ENCODE data around the gene FBXO34. TPM values are rescaled to one million over a fixed set of nuclear protein-coding genes. Genes with fewer than 3 reads are reported as not detected.
"Not testable (repeated sequence)": the region's sequence is repeated elsewhere in the genome, so short reads cannot be mapped to it uniquely, and the experiment has no call there.

Gene FBXO34
- total RNA-seq, 1 experiment from 2014 or later, result 29.7 TPM

- in situ Hi-C loops (cut with HindIII; ENCODE audit: low sequenced_read_pairs), result no loop called here
- DNase-seq (ENCODE audit: low spot score), result no peak
Observed at GRCh38 chr14:55359307-55359706, 88.1 kb downstream of the FBXO34 start.

- DNase-seq (ENCODE audit: low spot score), result no peak
- in situ Hi-C loops (cut with HindIII; ENCODE audit: low sequenced_read_pairs), result no loop called here
Observed at GRCh38 chr14:55361190-55361589, 90.0 kb downstream of the FBXO34 start.

- DNase-seq (ENCODE audit: low spot score), result no peak
- in situ Hi-C loops (cut with HindIII; ENCODE audit: low sequenced_read_pairs), result no loop called here
Observed at GRCh38 chr14:55366271-55366670, 95.0 kb downstream of the FBXO34 start.

- no peak for DNase-seq (ENCODE audit: low spot score)
- in situ Hi-C loops (cut with HindIII; ENCODE audit: low sequenced_read_pairs), result no loop called here
Observed at GRCh38 chr14:55370883-55371455, 99.7 kb downstream of the FBXO34 start.

- no peak for DNase-seq (ENCODE audit: low spot score)
- in situ Hi-C loops (cut with HindIII; ENCODE audit: low sequenced_read_pairs), result no loop called here
Observed at GRCh38 chr14:55372423-55372822, 101.2 kb downstream of the FBXO34 start.

- in situ Hi-C loops (cut with HindIII; ENCODE audit: low sequenced_read_pairs), result no loop called here
- no peak for DNase-seq (ENCODE audit: low spot score)
Observed at GRCh38 chr14:55372825-55373224, 101.6 kb downstream of the FBXO34 start.

GRCh38 chr14:55373784-55374705 is 102.8 kb downstream of the FBXO34 start:
- in situ Hi-C loops (cut with HindIII; ENCODE audit: low sequenced_read_pairs), result no loop called here

GRCh38 chr14:55374771-55375170 is 103.5 kb downstream of the FBXO34 start:
- in situ Hi-C loops (cut with HindIII; ENCODE audit: low sequenced_read_pairs), result no loop called here
- no peak for DNase-seq (ENCODE audit: low spot score)

More at GRCh38 chr14:55373784-55374705, 102.8 kb downstream of the FBXO34 start:
- no peak for DNase-seq (ENCODE audit: low spot score)

GRCh38 chr14:55377236-55377635 is 106.0 kb downstream of the FBXO34 start:
- in situ Hi-C loops (cut with HindIII; ENCODE audit: low sequenced_read_pairs), result no loop called here
- DNase-seq (ENCODE audit: low spot score), result no peak

GRCh38 chr14:55381040-55381439 is 109.8 kb downstream of the FBXO34 start:
- no peak for DNase-seq (ENCODE audit: low spot score)
- in situ Hi-C loops (cut with HindIII; ENCODE audit: low sequenced_read_pairs), result no loop called here

GRCh38 chr14:55381561-55381960 is 110.3 kb downstream of the FBXO34 start:
- DNase-seq (ENCODE audit: low spot score), result no peak
- in situ Hi-C loops (cut with HindIII; ENCODE audit: low sequenced_read_pairs), result no loop called here

GRCh38 chr14:55382483-55382882 is 111.3 kb downstream of the FBXO34 start:
- in situ Hi-C loops (cut with HindIII; ENCODE audit: low sequenced_read_pairs), result no loop called here
- no peak for DNase-seq (ENCODE audit: low spot score)

- in situ Hi-C loops (cut with HindIII; ENCODE audit: low sequenced_read_pairs); DNase-seq (ENCODE audit: low spot score): not testable (repeated sequence)
Observed at GRCh38 chr14:55383056-55383466, 111.8 kb downstream of the FBXO34 start.

GRCh38 chr14:55383541-55384140 is 112.4 kb downstream of the FBXO34 start:
- in situ Hi-C loops (cut with HindIII; ENCODE audit: low sequenced_read_pairs), result no loop called here
- DNase-seq (ENCODE audit: low spot score), result no peak

- in situ Hi-C loops (cut with HindIII; ENCODE audit: low sequenced_read_pairs), result no loop called here
- no peak for DNase-seq (ENCODE audit: low spot score)
Observed at GRCh38 chr14:55384536-55384935, 113.3 kb downstream of the FBXO34 start.

- in situ Hi-C loops (cut with HindIII; ENCODE audit: low sequenced_read_pairs), result no loop called here
- DNase-seq (ENCODE audit: low spot score), result no peak
Observed at GRCh38 chr14:55386037-55386808, 115.0 kb downstream of the FBXO34 start.

GRCh38 chr14:55387121-55387520 is 115.9 kb downstream of the FBXO34 start:
- in situ Hi-C loops (cut with HindIII; ENCODE audit: low sequenced_read_pairs), result no loop called here
- no peak for DNase-seq (ENCODE audit: low spot score)

GRCh38 chr14:55388160-55388559 is 116.9 kb downstream of the FBXO34 start:
- no peak for DNase-seq (ENCODE audit: low spot score)
- in situ Hi-C loops (cut with HindIII; ENCODE audit: low sequenced_read_pairs), result no loop called here

- in situ Hi-C loops (cut with HindIII; ENCODE audit: low sequenced_read_pairs), result no loop called here
Observed at GRCh38 chr14:55389330-55389729, 118.1 kb downstream of the FBXO34 start.

More at GRCh38 chr14:55389330-55389729, 118.1 kb downstream of the FBXO34 start:
- no peak for DNase-seq (ENCODE audit: low spot score)

Data from G401 (cell line).